Neural progenitor cell (in vitro differentiated cells): Measurements from ENCODE around the gene UQCR11. TPM values are rescaled to one million over a fixed set of nuclear protein-coding genes. Genes with fewer than 3 reads are reported as not detected.
A peak's percentile ranks its signal among the peaks of the same experiment; 100 is the strongest.

Experiments
- DNase-seq: peaks from one replicate; pipeline ENCODE4 v3.0.0-alpha.2; 2016; ENCODE audit warnings: low spot score
- H2AFZ ChIP-seq: fragments of 200-600 bp; sonication (generic); replicated peaks from 2 replicates; pipeline ENCODE4 v1.6.1; 2016; ENCODE audit warnings: antibody characterized with exemption
- H3F3A ChIP-seq: fragments of 200-600 bp; sonication (generic); 2 replicates; pipeline ENCODE4 v1.6.1; 2016; ENCODE audit warnings: antibody characterized with exemption, low read depth
- H3K27ac ChIP-seq: fragments of 200-600 bp; sonication (generic); 2 replicates; pipeline ENCODE4 v1.5.1; 2016; ENCODE audit warnings: mild to moderate bottlenecking
- H3K27me3 ChIP-seq: fragments of 200-600 bp; sonication (generic); 2 replicates; pipeline ENCODE4 v1.6.1; 2016; ENCODE audit warnings: mild to moderate bottlenecking, moderate library complexity
- H3K36me3 ChIP-seq: fragments of 200-600 bp; sonication (generic); 2 replicates; pipeline ENCODE4 v1.5.1; 2016
- H3K4me1 ChIP-seq: fragments of 200-600 bp; sonication (generic); 2 replicates; pipeline ENCODE4 v1.6.1; 2016; ENCODE audit warnings: mixed run types
- H3K4me2 ChIP-seq: fragments of 200-600 bp; sonication (generic); 2 replicates; pipeline ENCODE4 v1.6.1; 2016
- H3K4me3 ChIP-seq: fragments of 200-600 bp; sonication (generic); 2 replicates; pipeline ENCODE4 v1.5.1; 2016
- H3K79me2 ChIP-seq: fragments of 200-600 bp; sonication (generic); 2 replicates; pipeline ENCODE4 v1.6.1; 2016; ENCODE audit warnings: low read depth
- H3K9ac ChIP-seq: fragments of 200-600 bp; sonication (generic); 2 replicates; pipeline ENCODE4 v1.6.1; 2016
- H3K9me3 ChIP-seq: fragments of 200-600 bp; sonication (generic); 2 replicates; pipeline ENCODE4 v1.5.1; 2016; ENCODE audit warnings: low read depth
- H4K20me1 ChIP-seq: fragments of 200-600 bp; sonication (generic); 2 replicates; pipeline ENCODE4 v1.6.1; 2016; ENCODE audit warnings: low read depth
- H3K27ac Mint-ChIP-seq: 3 replicates; pipeline ENCODE4 v1.8.0; 2021; ENCODE audit warnings: mixed read lengths
- H3K27me3 Mint-ChIP-seq: 2 replicates; pipeline ENCODE4 v1.8.0; 2022; ENCODE audit warnings: low read depth, mild to moderate bottlenecking, inconsistent platforms, moderate library complexity, mixed read lengths; ENCODE audit not compliant: insufficient read depth
- H3K36me3 Mint-ChIP-seq: 3 replicates; pipeline ENCODE4 v1.8.0; 2021; ENCODE audit warnings: mixed read lengths
- H3K4me1 Mint-ChIP-seq: 3 replicates; pipeline ENCODE4 v1.8.0; 2021; ENCODE audit warnings: mixed read lengths
- H3K4me3 Mint-ChIP-seq: 3 replicates; pipeline ENCODE4 v1.8.0; 2021; ENCODE audit warnings: mild to moderate bottlenecking, moderate library complexity, mixed read lengths
- H3K9me3 Mint-ChIP-seq: 3 replicates; pipeline ENCODE4 v1.8.0; 2020; ENCODE audit warnings: mixed read lengths
- CTCF ChIP-seq: fragments of 200-600 bp; sonication (generic); IDR thresholded peaks from 2 replicates; pipeline ENCODE4 v1.5.1; 2017; ENCODE audit warnings: antibody characterized with exemption, mild to moderate bottlenecking
- EZH2 ChIP-seq: fragments of 200-600 bp; sonication (generic); IDR thresholded peaks from 2 replicates; pipeline ENCODE4 v1.6.1; 2017; ENCODE audit warnings: antibody characterized with exemption, mild to moderate bottlenecking, moderate library complexity
- EZH2phosphoT487 ChIP-seq: fragments of 200-600 bp; sonication (generic); IDR thresholded peaks from 2 replicates; pipeline ENCODE4 v1.6.1; 2017; ENCODE audit warnings: antibody characterized with exemption
- total RNA-seq: library from RNA; depleted of rRNA; stranded (reverse); fragments of >200 nt; gene quantifications from 2 replicates; pipeline ENCODE4 v1.2.3, GENCODE V29; 2015; ENCODE audit warnings: low replicate concordance

Gene UQCR11
- total RNA-seq, 1 donor from 2014 or later = 37.4 TPM

GRCh38 chr19:1574354-1575136 lies 30.7 kb downstream of the UQCR11 start:
- Histone ChIP-seq H3K9me3 (no peaks in the 10 kb centered on the region), H3K4me1 (no peaks in the 10 kb centered on the region), H3K27ac (no peak overlapping the region), H2AFZ (no peak overlapping the region), H3K27me3 (peaks cover 11% of the 10 kb centered on the region), H3K4me3 (no peak overlapping the region), H3K9ac (no peak overlapping the region), H3F3A (peaks cover 7% of the 10 kb centered on the region), H3K79me2 (no peaks in the 10 kb centered on the region), H4K20me1 (peaks cover 13% of the 10 kb centered on the region), H3K4me2 (no peak overlapping the region), H3K36me3 (no peaks in the 10 kb centered on the region)
- H3K27me3 Mint-ChIP-seq = peaks cover 10% of the 10 kb centered on the region
- TF ChIP-seq EZH2 (no peak), CTCF (no peak), EZH2phosphoT487 (no peak)
- H3K4me1 Mint-ChIP-seq = peaks cover 7% of the 10 kb centered on the region
- no peak for DNase-seq
- H3K36me3 Mint-ChIP-seq = peaks cover 9% of the 10 kb centered on the region
- H3K4me3 Mint-ChIP-seq = peak overlapping the region; percentile 57
- H3K9me3 Mint-ChIP-seq = peaks cover 3% of the 10 kb centered on the region
- H3K27ac Mint-ChIP-seq = peak overlapping the region; percentile 72

DNA sequence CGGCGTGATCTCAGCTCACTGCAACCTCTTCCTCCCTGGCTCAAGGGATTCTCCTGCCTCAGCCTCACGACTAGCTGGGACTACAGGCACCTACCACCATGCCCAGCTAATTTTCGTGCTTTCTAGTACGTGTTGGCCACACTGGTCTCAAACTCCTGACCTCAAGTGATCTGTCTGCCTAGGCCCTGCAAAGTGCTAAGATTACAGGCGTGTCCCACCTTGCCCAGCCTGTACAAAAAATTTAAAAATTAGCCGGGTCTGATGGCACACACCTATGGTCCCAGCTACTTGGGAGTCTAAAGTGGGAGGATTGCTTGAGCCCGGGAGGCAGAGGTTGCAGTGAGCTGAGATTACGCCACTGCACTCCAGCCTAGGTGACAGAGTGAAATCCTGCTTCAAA lies 32.5 kb downstream of the UQCR11 start:
- no peak overlapping the region for H3K4me3 ChIP-seq
- no peak for TF ChIP-seq EZH2
- TF ChIP-seq CTCF = no peak
- TF ChIP-seq EZH2phosphoT487 = no peak
- no peaks in the 10 kb centered on the region for H3K36me3 ChIP-seq
- H3K9ac ChIP-seq = no peak overlapping the region
- H3K4me3 Mint-ChIP-seq = no peak overlapping the region
- no peak for DNase-seq
- H3K4me1 ChIP-seq = no peaks in the 10 kb centered on the region
- H3K9me3 Mint-ChIP-seq = peaks cover 3% of the 10 kb centered on the region
- H3K27ac Mint-ChIP-seq = no peak overlapping the region
- peaks cover 17% of the 10 kb centered on the region for H3K27me3 Mint-ChIP-seq
- H3K79me2 ChIP-seq = no peaks in the 10 kb centered on the region
- H3K27me3 ChIP-seq = peaks cover 23% of the 10 kb centered on the region
- no peak overlapping the region for H2AFZ ChIP-seq
- no peak overlapping the region for H3K4me2 ChIP-seq
- no peak overlapping the region for H3K27ac ChIP-seq
- H3K9me3 ChIP-seq = no peaks in the 10 kb centered on the region
- peaks cover 18% of the 10 kb centered on the region for H4K20me1 ChIP-seq
- peaks cover 7% of the 10 kb centered on the region for H3K4me1 Mint-ChIP-seq
- H3K36me3 Mint-ChIP-seq = peaks cover 7% of the 10 kb centered on the region
- H3F3A ChIP-seq = peaks cover 14% of the 10 kb centered on the region

- H3F3A ChIP-seq = peaks cover 14% of the 10 kb centered on the region
- Mint-ChIP-seq H3K27me3 (peaks cover 17% of the 10 kb centered on the region), H3K27ac (peak overlapping the region; percentile 69), H3K36me3 (peaks cover 6% of the 10 kb centered on the region), H3K4me3 (peak overlapping the region; percentile 38), H3K4me1 (peaks cover 7% of the 10 kb centered on the region), H3K9me3 (peaks cover 3% of the 10 kb centered on the region)
- peaks cover 12% of the 10 kb centered on the region for H3K79me2 ChIP-seq
- H3K4me3 ChIP-seq = no peak overlapping the region
- H4K20me1 ChIP-seq = peaks cover 12% of the 10 kb centered on the region
- H3K27ac ChIP-seq = no peak overlapping the region
- no peak for TF ChIP-seq CTCF
- TF ChIP-seq EZH2 = no peak
- TF ChIP-seq EZH2phosphoT487 = no peak
- DNase-seq = no peak
- H3K4me1 ChIP-seq = no peaks in the 10 kb centered on the region
- H3K27me3 ChIP-seq = peaks cover 23% of the 10 kb centered on the region
- H3K36me3 ChIP-seq = no peaks in the 10 kb centered on the region
- H3K9ac ChIP-seq = no peak overlapping the region
- H3K4me2 ChIP-seq = no peak overlapping the region
- H2AFZ ChIP-seq = no peak overlapping the region
- H3K9me3 ChIP-seq = no peaks in the 10 kb centered on the region
Measured at GRCh38 chr19:1571358-1571757, 33.9 kb downstream of the UQCR11 start.
